K562 (cell line): ENCODE measurements around the gene MBD5. TPM values are rescaled to one million over a fixed set of nuclear protein-coding genes. Genes with fewer than 3 reads are reported as not detected.

Experiments
- FOXK1 ChIP-seq: sonication (generic); formaldehyde crosslinking; IDR thresholded peaks from 2 replicates; pipeline ENCODE4 v1.8.0; 2022; ENCODE audit warnings: missing genetic modification reagents, mild to moderate bottlenecking, borderline replicate concordance
- IRF1 ChIP-seq: sonication (generic); formaldehyde crosslinking; IDR thresholded peaks from 2 replicates; pipeline ENCODE4 v1.8.0; 2022; ENCODE audit warnings: missing genetic modification reagents, mild to moderate bottlenecking, borderline replicate concordance
- MEF2A ChIP-seq: IDR thresholded peaks from 2 replicates; pipeline ENCODE4 v1.6.1; 2011; ENCODE audit warnings: low read depth, mild to moderate bottlenecking, low read length, moderate library complexity; ENCODE audit not compliant: control insufficient read depth
- MEF2D ChIP-seq: conservative IDR thresholded peaks from 2 replicates; pipeline ENCODE4 v1.6.1; 2016; ENCODE audit warnings: low read depth, missing genetic modification characterization, missing compliant biosample characterization
- NELFE ChIP-seq: IDR thresholded peaks from 2 replicates; pipeline ENCODE4 v1.6.1; 2011; ENCODE audit warnings: mild to moderate bottlenecking; ENCODE audit not compliant: insufficient read depth, insufficient read length
- NEUROD1 ChIP-seq: fragments of 150-350 bp; IDR thresholded peaks from 2 replicates; pipeline ENCODE4 v1.6.1; 2014; ENCODE audit warnings: borderline replicate concordance, low read length, low read depth; ENCODE audit not compliant: partially characterized antibody
- PKNOX1 ChIP-seq: fragments of 450-650 bp; IDR thresholded peaks from 2 replicates; pipeline ENCODE4 v1.6.1; 2016
- ZBTB43 ChIP-seq: sonication (generic); formaldehyde crosslinking; IDR thresholded peaks from 2 replicates; pipeline ENCODE4 v1.8.0; 2023; ENCODE audit warnings: mild to moderate bottlenecking, missing genetic modification reagents
- ZFX ChIP-seq: sonication (generic); formaldehyde crosslinking; IDR thresholded peaks from 2 replicates; pipeline ENCODE4 v1.8.0; 2022; ENCODE audit warnings: mild to moderate bottlenecking, missing genetic modification reagents, moderate library complexity
- polyA plus RNA-seq, 8 experiments: library from polyadenylated mRNA; depleted of rRNA in 4 of 8; stranded (reverse) in 5 of 8; unstranded in 3 of 8; fragments of >200 nt; fragmentation: Nextera tagmentation in 2 of 8; fragmentation: Illumina TruSeq in 1 of 8; extraction: Ambion mirVana in 2 of 8; extraction: Trizol in 1 of 8; gene quantifications; 2 replicates each; pipeline versions ENCODE4 v1.2.1 to v1.2.3, GENCODE V29; 2011 to 2014; ENCODE audit warnings: inconsistent platforms in 1 of 8, missing spikeins in 1 of 8
- total RNA-seq, 7 experiments: library from RNA; depleted of rRNA in 6 of 7; stranded (reverse); fragments of >200 nt in 6 of 7; fragmentation: Illumina TruSeq in 2 of 7; extraction: Trizol in 2 of 7; gene quantifications; 2 replicates each; pipeline versions ENCODE4 v1.2.1 to v1.2.3, GENCODE V29; 2011 to 2021; ENCODE audit warnings: low replicate concordance in 1 of 7

The MBD5 gene
- total and polyA plus RNA-seq, 9 of the 15 experiments (the other 6 are each of a cell fraction or from before 2014, with no cell fraction given): 3.4 to 14.5 (median 9.0) TPM

GRCh38 chr2:148402786-148403185 lies 381.9 kb downstream of the MBD5 start (continued):
- TF ChIP-seq PKNOX1: no peak
- TF ChIP-seq IRF1 (CRISPR knock-in tag): no peak
- TF ChIP-seq ZFX: no peak
- TF ChIP-seq MEF2D: no peak
- TF ChIP-seq NELFE: no peak
- no peak for TF ChIP-seq FOXK1 (CRISPR knock-in tag)
- no peak for TF ChIP-seq ZBTB43 (CRISPR knock-in tag)
- no peak for TF ChIP-seq MEF2A
- no peak for TF ChIP-seq NEUROD1
